Measurements from ENCODE around the gene TANGO2.

Gene TANGO2

DNA sequence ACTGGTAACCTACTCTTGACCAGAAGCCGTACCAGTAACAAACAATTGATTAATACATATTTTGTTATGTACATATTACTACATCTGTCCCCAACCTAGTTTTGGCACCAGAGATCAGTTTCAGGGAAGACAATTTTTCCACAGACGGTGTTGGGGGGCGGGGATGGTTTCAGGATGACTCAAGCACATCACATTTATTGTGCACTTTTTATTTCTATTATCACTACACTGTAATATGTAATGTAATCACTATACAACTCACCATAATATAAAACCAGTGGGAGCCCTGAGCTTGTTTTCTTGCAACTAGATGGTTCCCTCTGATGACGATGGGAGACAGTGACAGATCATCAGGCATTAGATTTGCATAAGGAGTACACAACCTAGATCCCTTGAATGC lies 74.6 kb downstream of the TANGO2 start:
- in situ Hi-C loops (cut with HindIII; ENCODE audit: low sequenced_read_pairs), result no loop called here

GRCh38 chr22:20096574-20097420 lies 75.9 kb downstream of the TANGO2 start:
- in situ Hi-C loops (cut with HindIII; ENCODE audit: low sequenced_read_pairs), result no loop called here

GRCh38 chr22:20099099-20099711 lies 78.3 kb downstream of the TANGO2 start:
- in situ Hi-C loops (cut with HindIII; ENCODE audit: low sequenced_read_pairs), result no loop called here

- in situ Hi-C loops (cut with HindIII; ENCODE audit: low sequenced_read_pairs), result no loop called here
Measured at GRCh38 chr22:20101638-20102037, 80.7 kb downstream of the TANGO2 start.

DNA sequence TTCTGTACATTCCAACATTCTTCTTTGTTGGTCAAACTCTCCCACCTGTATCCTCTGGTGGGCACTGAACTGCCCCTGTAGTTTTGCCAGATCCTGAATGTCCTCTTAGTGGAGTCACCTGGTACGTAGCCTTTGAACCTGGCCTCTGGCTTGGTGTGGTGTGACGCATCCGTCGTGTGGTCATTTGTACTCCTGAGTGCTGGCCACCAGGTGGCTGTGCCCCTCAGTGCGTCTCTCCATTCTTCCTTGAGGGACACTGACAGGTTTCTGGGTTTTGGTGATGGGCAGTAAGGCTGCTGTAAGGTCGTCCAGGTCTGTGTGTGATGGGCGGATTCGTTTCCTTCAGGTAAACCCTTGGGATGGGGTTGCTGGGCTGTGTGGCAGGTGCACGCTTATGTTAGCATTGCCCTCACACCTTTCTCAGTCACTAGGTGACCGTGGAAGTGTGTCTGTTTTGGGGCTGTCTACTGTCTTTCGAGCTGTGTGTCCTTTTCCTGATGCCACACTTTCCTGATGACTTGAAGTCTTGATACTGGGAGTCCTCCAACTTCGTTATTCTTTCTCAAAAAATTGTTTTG lies 81.4 kb downstream of the TANGO2 start:
- in situ Hi-C loops (cut with HindIII; ENCODE audit: low sequenced_read_pairs), result no loop called here

GRCh38 chr22:20105456-20106204 lies 84.7 kb downstream of the TANGO2 start:
- in situ Hi-C loops (cut with HindIII; ENCODE audit: low sequenced_read_pairs), result no loop called here

DNA sequence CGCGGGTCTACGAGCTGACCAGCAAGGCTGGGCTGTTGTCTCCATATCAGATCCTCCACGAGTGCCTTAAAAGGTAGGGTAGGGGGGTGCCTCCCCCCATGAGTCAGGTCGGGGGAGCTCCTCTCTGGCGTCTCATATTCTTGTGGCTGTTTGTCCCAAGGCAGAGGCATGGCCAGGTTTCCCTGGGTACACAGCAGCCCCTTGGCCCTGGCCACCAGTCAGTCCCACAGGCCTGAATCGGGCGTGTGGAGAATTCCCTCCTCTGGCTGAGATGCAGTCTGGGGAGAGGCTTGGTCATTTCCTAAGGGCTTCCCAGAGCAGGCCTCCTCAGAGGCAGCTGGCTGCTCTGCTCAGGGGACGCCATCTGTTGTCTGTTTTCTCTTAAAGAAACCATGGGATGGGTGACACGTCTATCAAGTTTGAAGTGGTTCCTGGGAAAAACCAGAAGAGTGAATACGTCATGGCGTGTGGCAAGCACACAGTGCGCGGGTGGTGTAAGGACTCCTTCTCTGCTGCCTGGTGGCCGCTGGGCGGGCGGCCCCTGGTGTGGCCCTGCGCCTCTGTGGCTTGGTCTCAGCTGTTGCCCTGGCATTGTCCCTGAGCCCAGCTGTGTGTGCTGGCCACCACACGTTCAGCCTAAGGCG lies 85.4 kb downstream of the TANGO2 start:
- in situ Hi-C loops (cut with HindIII; ENCODE audit: low sequenced_read_pairs), result no loop called here

DNA sequence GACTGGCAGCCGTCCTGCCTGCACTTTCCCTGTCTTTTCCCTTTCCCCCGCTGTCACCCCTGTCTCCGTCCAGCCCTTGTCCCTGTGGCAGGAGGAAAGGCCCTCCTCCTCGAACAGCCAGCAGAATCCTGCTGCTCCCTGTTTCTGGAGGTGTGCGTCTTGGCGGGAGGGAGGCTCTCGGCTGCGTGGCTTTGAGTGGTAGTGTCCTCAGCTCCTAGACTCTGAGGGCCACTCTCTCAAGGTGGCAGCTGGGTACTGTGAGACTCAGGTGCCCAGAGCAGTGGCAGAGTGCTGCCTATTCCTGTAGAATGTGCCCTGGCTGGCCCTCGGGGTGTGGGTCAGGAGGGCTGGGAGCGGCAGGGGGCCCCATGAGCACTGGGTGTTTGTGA lies 85.9 kb downstream of the TANGO2 start:
- in situ Hi-C loops (cut with HindIII; ENCODE audit: low sequenced_read_pairs), result no loop called here

GRCh38 chr22:20107471-20107901 lies 86.6 kb downstream of the TANGO2 start:
- in situ Hi-C loops (cut with HindIII; ENCODE audit: low sequenced_read_pairs), result no loop called here

GRCh38 chr22:20107951-20108756 lies 87.2 kb downstream of the TANGO2 start:
- in situ Hi-C loops (cut with HindIII; ENCODE audit: low sequenced_read_pairs), result no loop called here

GRCh38 chr22:20108757-20109230 lies 87.9 kb downstream of the TANGO2 start:
- in situ Hi-C loops (cut with HindIII; ENCODE audit: low sequenced_read_pairs), result no loop called here

- in situ Hi-C loops (cut with HindIII; ENCODE audit: low sequenced_read_pairs), result no loop called here
Measured at GRCh38 chr22:20109411-20110358, 88.8 kb downstream of the TANGO2 start.

DNA sequence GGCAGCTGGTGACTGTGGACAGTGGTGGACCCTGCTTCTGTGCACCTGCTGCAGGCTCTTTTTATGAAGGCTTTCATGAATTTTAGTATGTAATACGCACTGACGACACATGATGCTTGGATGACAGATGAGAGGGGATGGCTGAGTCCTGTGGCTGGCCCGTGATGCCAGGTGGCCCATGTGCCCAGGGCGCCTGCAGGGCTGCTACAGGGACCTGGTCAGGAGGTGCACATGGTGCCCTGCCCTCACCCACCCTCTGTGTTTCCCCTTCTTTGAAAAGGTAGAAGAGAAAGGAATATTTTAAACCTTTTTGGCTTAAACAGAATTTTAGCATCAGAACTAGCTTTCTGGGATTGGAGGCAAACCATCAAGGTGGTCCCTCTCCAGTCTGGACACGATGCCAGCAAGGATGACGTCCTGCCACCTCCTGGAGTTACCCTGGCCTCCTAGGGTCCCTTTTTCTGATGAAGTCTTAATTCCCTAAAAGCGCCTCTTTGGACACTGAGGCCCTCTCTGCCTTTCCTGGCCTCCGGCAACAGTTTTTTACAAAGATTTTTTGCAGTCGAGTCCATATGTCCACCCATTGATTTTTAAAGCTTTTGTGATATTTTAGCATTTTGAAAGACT lies 89.6 kb downstream of the TANGO2 start:
- in situ Hi-C loops (cut with HindIII; ENCODE audit: low sequenced_read_pairs), result no loop called here

- in situ Hi-C loops (cut with HindIII; ENCODE audit: low sequenced_read_pairs), result no loop called here
Measured at GRCh38 chr22:20111045-20111688, 90.3 kb downstream of the TANGO2 start.

- in situ Hi-C loops (cut with HindIII; ENCODE audit: low sequenced_read_pairs), result no loop called here
Measured at GRCh38 chr22:20111689-20112622, 91.0 kb downstream of the TANGO2 start.

DNA sequence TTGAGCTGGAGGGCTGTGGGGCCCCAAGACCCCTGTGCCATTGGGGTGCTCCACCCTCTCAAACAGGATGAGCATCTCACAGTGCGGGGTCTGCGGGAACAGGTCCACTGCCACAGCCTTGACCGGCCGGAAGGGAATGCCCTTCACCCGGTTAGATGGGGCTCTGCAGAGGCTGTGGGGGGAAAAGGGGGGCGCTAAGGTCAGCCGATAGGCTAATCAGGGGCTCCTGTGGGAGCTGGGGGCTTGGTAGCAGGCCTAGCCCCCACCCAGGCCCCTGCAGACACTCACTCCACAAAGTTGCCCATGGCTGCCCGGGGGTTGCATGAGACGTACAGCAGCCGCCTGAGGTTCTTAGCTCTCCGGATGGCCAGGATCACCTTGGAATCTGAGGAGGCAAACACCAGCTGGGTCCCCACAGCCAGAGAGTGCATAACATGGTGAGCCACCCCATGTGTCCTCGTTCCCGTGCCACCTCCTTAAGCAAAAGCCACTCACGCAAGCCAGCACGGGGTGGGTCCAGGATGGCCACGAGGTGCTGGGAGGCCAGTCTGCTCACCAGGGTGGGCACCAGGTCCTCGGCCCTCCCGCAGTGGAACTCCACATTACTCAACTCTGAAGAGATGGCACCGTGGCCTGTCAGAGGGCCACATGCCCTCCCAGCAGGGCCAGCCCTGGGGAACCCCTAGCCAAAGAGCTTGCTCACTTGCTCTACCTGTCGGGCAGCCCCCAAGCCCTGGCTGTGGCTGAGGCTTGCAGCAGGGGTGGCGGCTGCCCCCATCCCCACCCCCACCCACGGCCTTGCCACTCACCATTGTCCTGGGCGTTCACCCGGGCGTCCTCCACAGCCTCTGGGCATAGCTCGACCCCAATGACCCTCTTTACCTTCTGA lies 92.0 kb downstream of the TANGO2 start:
- in situ Hi-C loops (cut with HindIII; ENCODE audit: low sequenced_read_pairs), result no loop called here

Measured in DLD1 (cell line).